ENCODE measurements around the gene AK2.

The AK2 gene

GRCh38 chr1:33012165-33012564 lies 24.5 kb downstream of the AK2 start:
- H3K27ac ChIP-seq (ENCODE audit: low read depth, low read length), result no peak overlapping the region
- no peak overlapping the region for H4K12ac ChIP-seq (ENCODE audit: low read depth, low read length)
- H2BK120ac ChIP-seq (ENCODE audit: insufficient read depth, low read length, poor library complexity), result no peak overlapping the region
- no peak overlapping the region for H3K18ac ChIP-seq (ENCODE audit: low read length)
- peaks cover 28 to 38% of the 10 kb centered on the region in 2 experiments for H3K4me1 ChIP-seq (ENCODE audit: control insufficient read depth in 1 of 2, insufficient read depth in 2 of 2, low read length in 2 of 2)
- H3K23ac ChIP-seq (ENCODE audit: low read length), result no peak overlapping the region
- no peaks in the 10 kb centered on the region for H3K79me2 ChIP-seq (ENCODE audit: control insufficient read depth, insufficient read depth, low read length, poor library complexity)
- no peak overlapping the region for H3K4ac ChIP-seq (ENCODE audit: low read depth, low read length)
- H3K27me3 ChIP-seq (ENCODE audit: insufficient read depth, low read length), result no peaks in the 10 kb centered on the region
- WGBS (ENCODE audit: extremely low coverage, insufficient coverage, insufficient read length), result no CpG with 5 or more reads among the region's 3 CpGs
- H4K8ac ChIP-seq (ENCODE audit: low read depth, low read length), result no peak overlapping the region
- no peak overlapping the region for H3K9ac ChIP-seq (ENCODE audit: low read length)
- no peak overlapping the region for H2BK5ac ChIP-seq (ENCODE audit: low read depth, low read length, poor library complexity)
- no peak overlapping the region for H3K4me2 ChIP-seq (ENCODE audit: low read length)
- H4K91ac ChIP-seq (ENCODE audit: low read depth, low read length), result no peak overlapping the region
- H3K79me1 ChIP-seq (ENCODE audit: low read length), result peaks cover 13% of the 10 kb centered on the region
- no peak overlapping the region for H2AFZ ChIP-seq (ENCODE audit: insufficient read depth, low read length, poor library complexity)
- no peak overlapping the region for H3K4me3 ChIP-seq (ENCODE audit: low read depth, low read length)
- DNase-seq, result no peak
- H3K9me3 ChIP-seq (ENCODE audit: insufficient read depth, low read depth, low read length), result peaks cover 2% of the 10 kb centered on the region
- no peak overlapping the region for H2AK5ac ChIP-seq (ENCODE audit: low read length)
- peaks cover 5 to 14% of the 10 kb centered on the region in 2 experiments for H3K36me3 ChIP-seq (ENCODE audit: control insufficient read depth in 1 of 2, insufficient read depth in 2 of 2, low read length in 2 of 2)
- no peak overlapping the region for H2BK12ac ChIP-seq (ENCODE audit: low read length)
- H3K14ac ChIP-seq (ENCODE audit: low read length), result no peak overlapping the region

DNA sequence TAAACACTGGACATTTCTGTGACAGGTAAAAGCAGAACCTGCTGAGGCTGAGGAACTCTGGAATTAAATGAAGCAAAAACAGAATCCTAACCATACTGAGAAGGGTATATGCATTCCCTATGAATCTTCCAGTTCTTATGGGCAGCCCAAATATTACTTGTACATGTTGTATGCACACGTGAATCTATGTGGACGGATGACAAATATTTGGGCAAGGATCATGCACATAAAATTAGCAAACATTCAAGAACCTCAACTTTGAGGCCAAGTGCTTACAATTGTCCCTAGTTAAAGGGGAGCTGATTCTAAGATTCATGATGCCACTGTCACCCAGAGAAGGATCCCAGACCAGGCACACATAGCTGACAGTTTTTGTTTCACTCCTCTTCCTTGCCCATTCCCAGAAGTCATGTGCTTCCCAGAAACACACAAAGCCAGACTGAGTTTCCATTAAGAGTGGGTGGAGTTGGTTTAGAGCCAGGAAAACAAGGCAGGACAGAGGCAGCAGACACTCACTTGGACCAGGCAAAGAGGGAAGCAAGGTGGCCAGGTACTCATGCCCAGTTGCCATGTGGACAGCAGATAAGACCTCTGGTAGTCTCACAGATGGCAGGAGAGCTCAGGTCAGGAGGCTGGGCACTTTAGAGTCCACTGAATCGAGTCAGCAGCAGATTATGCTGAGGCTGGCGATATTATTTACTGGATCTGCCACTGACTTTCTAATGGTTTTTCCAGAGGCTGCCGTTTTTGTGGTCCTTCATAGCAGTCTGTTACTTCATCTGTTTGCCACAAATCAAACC lies 25.6 kb downstream of the AK2 start:
- Histone ChIP-seq H3K79me2 (ENCODE audit: control insufficient read depth, insufficient read depth, low read length, poor library complexity) (peaks cover 1% of the 10 kb centered on the region), H3K4me3 (ENCODE audit: low read depth, low read length) (no peak overlapping the region), H3K27me3 (ENCODE audit: insufficient read depth, low read length) (no peaks in the 10 kb centered on the region), H2AK5ac (ENCODE audit: low read length) (no peak overlapping the region), H3K9ac (ENCODE audit: low read length) (no peak overlapping the region), H4K8ac (ENCODE audit: low read depth, low read length) (no peak overlapping the region), H2BK12ac (ENCODE audit: low read length) (peak overlapping the region; percentile 0), H3K4me2 (ENCODE audit: low read length) (no peak overlapping the region), H3K23ac (ENCODE audit: low read length) (no peak overlapping the region), H3K4me1 (ENCODE audit: control insufficient read depth in 1 of 2, insufficient read depth in 2 of 2, low read length in 2 of 2) (peaks cover 32 to 45% of the 10 kb centered on the region in 2 experiments), H3K18ac (ENCODE audit: low read length) (no peak overlapping the region), H3K9me3 (ENCODE audit: insufficient read depth, low read depth, low read length) (peaks cover 2% of the 10 kb centered on the region), H3K14ac (ENCODE audit: low read length) (no peak overlapping the region), H4K91ac (ENCODE audit: low read depth, low read length) (peak overlapping the region; percentile 21), H3K79me1 (ENCODE audit: low read length) (peaks cover 16% of the 10 kb centered on the region), H2BK5ac (ENCODE audit: low read depth, low read length, poor library complexity) (no peak overlapping the region), H2BK120ac (ENCODE audit: insufficient read depth, low read length, poor library complexity) (no peak overlapping the region), H4K12ac (ENCODE audit: low read depth, low read length) (no peak overlapping the region), H3K36me3 (ENCODE audit: control insufficient read depth in 1 of 2, insufficient read depth in 2 of 2, low read length in 2 of 2) (peaks cover 5 to 14% of the 10 kb centered on the region in 2 experiments), H3K4ac (ENCODE audit: low read depth, low read length) (no peak overlapping the region), H2AFZ (ENCODE audit: insufficient read depth, low read length, poor library complexity) (no peak overlapping the region), H3K27ac (ENCODE audit: low read depth, low read length) (no peak overlapping the region)
- DNase-seq, result no peak
- WGBS (ENCODE audit: extremely low coverage, insufficient coverage, insufficient read length), result no CpG with 5 or more reads among the region's 5 CpGs

DNA sequence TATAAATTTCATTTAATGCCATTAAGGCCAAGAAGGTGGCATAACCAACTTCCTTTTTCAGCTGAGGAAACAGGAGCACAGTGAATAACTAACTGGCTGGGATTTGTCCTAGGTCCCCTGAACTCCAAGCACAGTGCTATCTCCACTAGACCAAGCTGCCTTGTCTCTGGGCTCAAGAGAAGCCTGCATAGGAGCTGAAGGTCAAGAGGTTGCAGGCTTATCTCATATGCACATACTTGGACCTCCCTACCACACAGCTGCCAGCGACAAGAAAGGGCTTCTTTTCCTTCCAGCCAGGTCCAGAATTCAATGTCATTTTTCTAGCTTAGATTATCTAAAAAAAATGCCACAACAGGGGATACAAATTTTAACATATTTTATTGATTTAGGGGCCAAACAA lies 27.1 kb downstream of the AK2 start:
- H3K27ac ChIP-seq (ENCODE audit: low read depth, low read length), result peak overlapping the region; percentile 74
- H3K23ac ChIP-seq (ENCODE audit: low read length), result no peak overlapping the region
- no peak overlapping the region for H3K18ac ChIP-seq (ENCODE audit: low read length)
- no peak overlapping the region for H3K4ac ChIP-seq (ENCODE audit: low read depth, low read length)
- H3K4me3 ChIP-seq (ENCODE audit: low read depth, low read length), result no peak overlapping the region
- no peaks in the 10 kb centered on the region for H3K27me3 ChIP-seq (ENCODE audit: insufficient read depth, low read length)
- peaks cover 17% of the 10 kb centered on the region for H3K79me1 ChIP-seq (ENCODE audit: low read length)
- no peak overlapping the region for H2BK12ac ChIP-seq (ENCODE audit: low read length)
- H2AK5ac ChIP-seq (ENCODE audit: low read length), result no peak overlapping the region
- H3K9ac ChIP-seq (ENCODE audit: low read length), result no peak overlapping the region
- no peak overlapping the region for H3K4me2 ChIP-seq (ENCODE audit: low read length)
- no peak overlapping the region for H2AFZ ChIP-seq (ENCODE audit: insufficient read depth, low read length, poor library complexity)
- no peak overlapping the region for H4K8ac ChIP-seq (ENCODE audit: low read depth, low read length)
- H4K91ac ChIP-seq (ENCODE audit: low read depth, low read length), result no peak overlapping the region
- H3K9me3 ChIP-seq (ENCODE audit: insufficient read depth, low read depth, low read length), result peaks cover 2% of the 10 kb centered on the region
- H3K14ac ChIP-seq (ENCODE audit: low read length), result no peak overlapping the region
- H3K79me2 ChIP-seq (ENCODE audit: control insufficient read depth, insufficient read depth, low read length, poor library complexity), result peaks cover 2% of the 10 kb centered on the region
- no peak overlapping the region for H4K12ac ChIP-seq (ENCODE audit: low read depth, low read length)
- H2BK5ac ChIP-seq (ENCODE audit: low read depth, low read length, poor library complexity), result no peak overlapping the region
- DNase-seq, result no peak
- H3K36me3 ChIP-seq (ENCODE audit: control insufficient read depth in 1 of 2, insufficient read depth in 2 of 2, low read length in 2 of 2), result peaks cover 5 to 14% of the 10 kb centered on the region in 2 experiments
- peaks cover 37 to 56% of the 10 kb centered on the region in 2 experiments for H3K4me1 ChIP-seq (ENCODE audit: control insufficient read depth in 1 of 2, insufficient read depth in 2 of 2, low read length in 2 of 2)
- WGBS (ENCODE audit: extremely low coverage, insufficient coverage, insufficient read length), result no CpG with 5 or more reads among the region's 1 CpG
- no peak overlapping the region for H2BK120ac ChIP-seq (ENCODE audit: insufficient read depth, low read length, poor library complexity)

- peak overlapping the region; percentile 62 for H2BK12ac ChIP-seq (ENCODE audit: low read length)
- peak overlapping the region; percentile 11 for H4K91ac ChIP-seq (ENCODE audit: low read depth, low read length)
- H2AFZ ChIP-seq (ENCODE audit: insufficient read depth, low read length, poor library complexity), result no peak overlapping the region
- DNase-seq, result peak; percentile 92 to 95
- peak overlapping the region; percentile 71 for H2BK5ac ChIP-seq (ENCODE audit: low read depth, low read length, poor library complexity)
- no peak overlapping the region for H3K4me2 ChIP-seq (ENCODE audit: low read length)
- no CpG with 5 or more reads among the region's 13 CpGs for WGBS (ENCODE audit: extremely low coverage, insufficient coverage, insufficient read length)
- H4K12ac ChIP-seq (ENCODE audit: low read depth, low read length), result no peak overlapping the region
- H3K79me2 ChIP-seq (ENCODE audit: control insufficient read depth, insufficient read depth, low read length, poor library complexity), result peaks cover 2% of the 10 kb centered on the region
- peaks cover 2% of the 10 kb centered on the region for H3K9me3 ChIP-seq (ENCODE audit: insufficient read depth, low read depth, low read length)
- peak overlapping the region; percentile 53 for H3K14ac ChIP-seq (ENCODE audit: low read length)
- peak overlapping the region; percentile 80 for H3K27ac ChIP-seq (ENCODE audit: low read depth, low read length)
- no peak overlapping the region for H3K18ac ChIP-seq (ENCODE audit: low read length)
- peaks cover 5 to 12% of the 10 kb centered on the region in 2 experiments for H3K36me3 ChIP-seq (ENCODE audit: control insufficient read depth in 1 of 2, insufficient read depth in 2 of 2, low read length in 2 of 2)
- H3K4me1 ChIP-seq (ENCODE audit: control insufficient read depth in 1 of 2, insufficient read depth in 2 of 2, low read length in 2 of 2), result peaks cover 34 to 47% of the 10 kb centered on the region in 2 experiments
- no peak overlapping the region for H3K9ac ChIP-seq (ENCODE audit: low read length)
- no peak overlapping the region for H3K4me3 ChIP-seq (ENCODE audit: low read depth, low read length)
- H3K4ac ChIP-seq (ENCODE audit: low read depth, low read length), result peak overlapping the region; percentile 19
- no peaks in the 10 kb centered on the region for H3K27me3 ChIP-seq (ENCODE audit: insufficient read depth, low read length)
- peak overlapping the region; percentile 70 for H2BK120ac ChIP-seq (ENCODE audit: insufficient read depth, low read length, poor library complexity)
- peaks cover 14% of the 10 kb centered on the region for H3K79me1 ChIP-seq (ENCODE audit: low read length)
- H2AK5ac ChIP-seq (ENCODE audit: low read length), result no peak overlapping the region
- no peak overlapping the region for H3K23ac ChIP-seq (ENCODE audit: low read length)
- peak overlapping the region; percentile 40 for H4K8ac ChIP-seq (ENCODE audit: low read depth, low read length)
These were observed 28.4 kb downstream of the AK2 start for GRCh38 chr1:33008051-33008914.

Data from trophoblast cell (in vitro differentiated cells and primary cell).